Measurements from ENCODE around the gene BRSK2.

- TF ChIP-seq CTCF (conservative IDR thresholded peaks at IDR 0.05 in 1 of 2, IDR thresholded peaks at IDR 0.05 in 1 of 2; ENCODE audit: low read depth in 1 of 2, low read length in 2 of 2) (no peak), EZH2 (IDR thresholded peaks at IDR 0.05; ENCODE audit: low read length, missing control alignments) (no peak)
Observed at GRCh38 chr11:1473786-1474185, 84.1 kb downstream of the BRSK2 start.
